GM13977 (cell line): Measurements from ENCODE around the gene SNTG2.
"Not testable (repeated sequence)": the region's sequence is repeated elsewhere in the genome, so short reads cannot be mapped to it uniquely, and the experiment has no call there.

Source experiments
- DNase-seq: peaks from one replicate; pipeline ENCODE4 v3.0.0; 2012; ENCODE audit warnings: low spot score
- in situ Hi-C: fragments of 300-500 bp; cut with MboI; formaldehyde crosslinking; loops from one replicate; pipeline ENCODE4 v1.12.0; 2022; ENCODE audit warnings: low sequenced_read_pairs, low pct_unique_long_range_greater_than_20kb, mixed read lengths, inconsistent platforms; ENCODE audit not compliant: unreplicated experiment
- TF ChIP-seq, protein P1 (sequence below): IDR thresholded peaks from 2 replicates; pipeline ENCODE4 v1.5.1; 2012; ENCODE audit warnings: mild to moderate bottlenecking, control low read depth; ENCODE audit not compliant: insufficient read depth; ENCODE audit errors: extremely low read depth, missing control alignments

SNTG2 gene

DNA sequence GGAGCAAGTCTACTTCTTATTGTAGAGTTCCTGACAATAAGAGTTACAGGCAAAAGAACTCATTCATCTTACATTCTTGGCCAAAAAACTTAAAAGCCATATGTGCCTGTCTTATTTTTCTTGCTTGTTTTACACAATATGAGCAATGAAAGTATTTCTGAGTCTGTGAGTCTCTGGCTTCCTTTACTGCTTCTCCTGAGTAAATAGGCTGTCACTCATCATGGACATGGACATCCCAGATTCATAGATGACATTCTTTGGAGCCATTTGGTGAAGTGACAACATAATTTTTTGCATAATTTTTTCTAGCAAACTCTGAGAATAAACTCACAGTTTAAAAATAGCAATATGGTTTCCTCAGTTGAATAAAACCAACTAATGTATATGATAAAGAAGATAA is 179.3 kb downstream of the SNTG2 start:
- in situ Hi-C loops, result no loop called here
- TF ChIP-seq, protein P1, sequence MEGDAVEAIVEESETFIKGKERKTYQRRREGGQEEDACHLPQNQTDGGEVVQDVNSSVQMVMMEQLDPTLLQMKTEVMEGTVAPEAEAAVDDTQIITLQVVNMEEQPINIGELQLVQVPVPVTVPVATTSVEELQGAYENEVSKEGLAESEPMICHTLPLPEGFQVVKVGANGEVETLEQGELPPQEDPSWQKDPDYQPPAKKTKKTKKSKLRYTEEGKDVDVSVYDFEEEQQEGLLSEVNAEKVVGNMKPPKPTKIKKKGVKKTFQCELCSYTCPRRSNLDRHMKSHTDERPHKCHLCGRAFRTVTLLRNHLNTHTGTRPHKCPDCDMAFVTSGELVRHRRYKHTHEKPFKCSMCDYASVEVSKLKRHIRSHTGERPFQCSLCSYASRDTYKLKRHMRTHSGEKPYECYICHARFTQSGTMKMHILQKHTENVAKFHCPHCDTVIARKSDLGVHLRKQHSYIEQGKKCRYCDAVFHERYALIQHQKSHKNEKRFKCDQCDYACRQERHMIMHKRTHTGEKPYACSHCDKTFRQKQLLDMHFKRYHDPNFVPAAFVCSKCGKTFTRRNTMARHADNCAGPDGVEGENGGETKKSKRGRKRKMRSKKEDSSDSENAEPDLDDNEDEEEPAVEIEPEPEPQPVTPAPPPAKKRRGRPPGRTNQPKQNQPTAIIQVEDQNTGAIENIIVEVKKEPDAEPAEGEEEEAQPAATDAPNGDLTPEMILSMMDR, result no peak
- DNase-seq, result no peak

DNA sequence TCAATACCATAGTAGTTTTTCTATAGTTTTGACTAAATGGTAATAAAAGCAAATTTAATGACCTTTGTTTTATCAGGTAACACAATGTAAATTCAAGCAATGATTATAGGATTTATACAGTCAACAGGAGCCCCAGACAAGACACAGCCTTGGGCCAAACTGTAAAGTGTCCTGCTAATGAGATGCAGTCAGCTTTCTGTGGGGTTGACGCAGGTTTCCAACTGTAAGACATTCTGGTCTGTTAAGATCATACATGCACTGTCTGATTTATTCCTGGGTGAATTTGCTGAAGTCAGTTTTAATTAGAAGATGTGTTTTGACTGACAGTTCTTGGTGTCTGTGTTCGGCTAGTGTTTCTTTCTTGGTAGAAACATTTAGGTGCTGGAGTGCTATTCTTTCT is 180.3 kb downstream of the SNTG2 start:
- in situ Hi-C loops, result no loop called here
- TF ChIP-seq, protein P1, result no peak
- DNase-seq, result no peak

DNA sequence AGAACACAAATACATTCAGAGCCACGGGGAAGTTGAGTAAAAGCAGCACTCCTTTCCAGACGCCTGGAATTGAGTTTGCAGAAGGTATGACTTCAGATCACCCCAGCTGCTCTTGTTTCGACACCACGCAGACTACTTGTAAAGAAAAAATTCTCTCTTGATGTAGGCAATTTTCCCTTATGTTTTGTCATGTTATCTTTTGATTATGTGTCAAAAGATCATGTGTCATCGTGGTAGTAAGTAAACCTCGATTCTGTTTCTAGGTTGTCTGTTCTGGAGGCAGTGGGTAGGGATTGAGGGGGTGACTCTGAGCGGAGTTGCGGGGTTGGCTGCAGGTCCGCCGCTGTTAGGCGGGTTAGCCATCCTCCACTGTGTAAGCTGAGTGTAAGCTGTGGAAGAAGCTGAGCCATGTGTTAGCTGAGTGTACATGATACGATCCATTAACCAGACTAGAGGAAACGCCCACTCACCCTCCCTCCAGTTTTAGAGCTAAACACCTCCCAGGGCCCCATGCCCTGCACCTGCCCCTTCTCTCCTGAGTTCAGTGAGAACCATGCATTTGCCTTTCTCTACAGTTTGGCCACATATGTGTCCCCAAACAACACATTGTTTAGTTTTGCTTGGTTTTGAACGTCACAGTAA is 181.8 kb downstream of the SNTG2 start:
- no peak for DNase-seq
- in situ Hi-C loops, result no loop called here
- TF ChIP-seq, protein P1, result no peak

DNA sequence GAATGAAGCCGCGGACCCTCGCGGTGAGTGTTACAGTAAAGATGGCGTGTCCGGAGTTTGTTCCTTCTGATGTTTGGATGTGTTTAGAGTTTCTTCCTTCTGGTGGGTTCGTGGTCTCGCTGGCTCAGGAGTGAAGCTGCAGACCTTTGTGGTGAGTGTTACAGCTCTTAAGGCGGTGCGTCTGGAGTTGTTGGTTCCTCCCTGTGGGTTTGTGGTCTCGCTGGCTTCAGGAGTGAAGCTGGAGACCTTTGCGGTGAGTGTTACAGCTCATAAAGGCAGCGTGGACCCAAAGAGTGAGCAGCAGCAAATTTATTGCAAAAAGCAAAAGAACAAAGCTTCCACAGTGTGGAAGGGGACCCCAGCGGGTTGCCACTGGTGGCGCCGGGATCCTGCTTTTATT is 183.2 kb downstream of the SNTG2 start:
- in situ Hi-C loops, DNase-seq: not testable (repeated sequence)

DNA sequence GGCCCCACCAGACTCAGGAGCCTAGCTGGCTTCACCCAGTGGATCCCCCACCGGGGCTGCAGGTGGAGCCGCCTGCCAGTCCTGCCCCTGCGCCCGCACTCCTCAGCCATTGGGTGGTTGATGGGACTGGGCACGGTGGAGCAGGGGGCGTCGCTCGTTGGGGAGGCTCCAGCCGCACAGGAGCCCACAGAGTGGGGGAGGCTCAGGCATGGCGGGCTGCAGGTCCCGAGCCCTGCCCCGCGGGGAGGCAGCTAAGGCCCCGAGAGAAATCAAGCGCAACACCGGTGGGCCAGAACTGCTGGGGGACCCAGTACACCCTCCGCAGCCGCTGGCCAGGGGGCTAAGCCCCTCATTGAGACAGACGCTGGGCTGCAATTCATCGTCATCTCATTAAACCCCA is 184.0 kb downstream of the SNTG2 start:
- in situ Hi-C loops, result no loop called here
- DNase-seq, result no peak
- TF ChIP-seq, protein P1, result no peak

DNA sequence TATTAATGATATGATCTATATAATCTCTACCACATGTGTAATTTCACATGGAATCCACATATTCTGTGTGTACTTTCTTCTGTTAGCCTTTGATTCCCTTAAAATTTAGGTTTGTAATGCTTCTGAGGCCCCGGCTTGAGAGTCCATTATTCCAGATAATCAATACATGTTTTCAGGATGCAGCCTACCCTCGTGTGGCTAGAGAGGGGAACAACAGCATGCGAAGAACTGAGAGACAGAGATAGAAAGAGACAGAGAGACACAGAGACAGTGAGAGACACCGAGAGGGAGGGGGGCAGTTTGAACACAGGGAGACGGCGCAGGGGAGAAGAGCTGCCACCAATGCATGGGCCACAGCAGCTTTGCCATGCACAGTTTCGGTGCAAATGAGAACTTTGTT is 185.4 kb downstream of the SNTG2 start:
- DNase-seq, result no peak
- in situ Hi-C loops, result no loop called here
- TF ChIP-seq, protein P1, result no peak

DNA sequence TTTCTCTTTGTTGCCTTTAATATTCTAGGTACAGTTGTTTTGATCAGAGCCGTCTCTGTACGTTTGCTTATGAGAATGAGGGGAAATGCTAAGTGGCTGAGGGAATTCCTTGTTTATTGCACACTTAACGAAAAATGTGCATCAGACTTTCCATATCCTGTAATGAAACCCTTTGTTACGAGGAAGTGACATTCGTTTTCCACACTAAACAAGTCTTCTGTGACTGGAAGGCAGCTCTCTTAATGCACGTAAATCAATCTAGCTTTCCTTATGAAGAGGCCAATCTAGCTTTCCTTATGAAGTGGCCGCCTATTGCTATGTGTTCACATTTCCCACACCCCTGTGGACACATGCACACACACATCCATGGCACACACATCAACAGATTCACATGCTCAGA is 186.2 kb downstream of the SNTG2 start:
- in situ Hi-C loops, result no loop called here
- TF ChIP-seq, protein P1, result no peak
- no peak for DNase-seq
